GM18520 (cell line): ENCODE data around the gene ZNF764.
"Not testable (repeated sequence)": the region's sequence is repeated elsewhere in the genome, so short reads cannot be mapped to it uniquely, and the experiment has no call there.

ENCODE experiments used
- ATAC-seq: cut with Tn5 transposase; IDR thresholded peaks from one replicate; pipeline ENCODE4 v1.9.1; 2021; ENCODE audit not compliant: unreplicated experiment

The ZNF764 gene

DNA sequence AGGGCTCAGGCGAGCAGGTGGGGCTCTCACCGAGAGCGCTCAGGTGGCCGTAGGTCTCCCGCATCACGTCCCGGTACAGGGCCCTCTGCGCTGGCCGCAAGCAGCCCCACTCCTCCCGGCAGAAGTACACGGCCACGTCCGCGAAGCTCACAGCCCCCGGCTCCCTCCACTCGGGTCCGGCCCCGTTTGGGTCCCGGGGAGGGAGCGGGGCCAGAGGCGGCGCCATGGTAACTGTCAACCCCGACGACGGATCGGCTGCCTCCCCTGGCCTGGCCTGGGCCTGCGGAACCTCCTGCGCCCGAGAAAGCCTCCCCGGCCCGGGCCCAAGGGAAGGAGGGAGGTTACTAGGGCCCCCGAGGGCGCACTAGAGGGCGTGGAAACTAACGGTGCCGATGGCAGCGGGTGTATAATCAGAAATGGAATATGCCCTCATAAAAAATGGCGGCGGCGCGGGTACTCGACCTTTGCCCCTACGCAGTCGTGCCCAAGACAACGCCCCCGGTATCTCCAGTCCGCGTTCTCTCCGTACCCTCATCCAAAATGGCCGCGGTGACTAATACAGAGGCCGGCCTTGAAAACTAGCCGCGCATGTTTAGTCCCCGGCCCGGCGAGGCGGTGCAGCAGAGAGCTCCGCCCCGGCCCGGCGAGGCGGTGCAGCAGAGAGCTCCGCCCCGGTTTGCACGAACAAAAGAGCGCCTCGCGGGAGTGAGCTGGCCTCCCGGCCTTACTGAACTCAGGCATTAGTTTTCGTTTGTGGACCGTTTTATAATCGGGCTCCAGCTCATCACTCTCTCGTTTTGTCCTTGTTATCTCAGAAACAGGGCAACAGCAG lies at the start of gene ZNF764:
Gene ZNF764, minus strand, starts transcription at position 418 of the 832 bp plus-strand sequence. Its CDS starts 192 bp downstream, at position 226.
- ATAC-seq: peak; percentile 81

- no peak for ATAC-seq
These were observed 47.8 kb upstream of the ZNF764 start for GRCh38 chr16:30606004-30606403.

GRCh38 chr16:30605158-30605557 lies 47.0 kb upstream of the ZNF764 start:
- ATAC-seq: no peak

DNA sequence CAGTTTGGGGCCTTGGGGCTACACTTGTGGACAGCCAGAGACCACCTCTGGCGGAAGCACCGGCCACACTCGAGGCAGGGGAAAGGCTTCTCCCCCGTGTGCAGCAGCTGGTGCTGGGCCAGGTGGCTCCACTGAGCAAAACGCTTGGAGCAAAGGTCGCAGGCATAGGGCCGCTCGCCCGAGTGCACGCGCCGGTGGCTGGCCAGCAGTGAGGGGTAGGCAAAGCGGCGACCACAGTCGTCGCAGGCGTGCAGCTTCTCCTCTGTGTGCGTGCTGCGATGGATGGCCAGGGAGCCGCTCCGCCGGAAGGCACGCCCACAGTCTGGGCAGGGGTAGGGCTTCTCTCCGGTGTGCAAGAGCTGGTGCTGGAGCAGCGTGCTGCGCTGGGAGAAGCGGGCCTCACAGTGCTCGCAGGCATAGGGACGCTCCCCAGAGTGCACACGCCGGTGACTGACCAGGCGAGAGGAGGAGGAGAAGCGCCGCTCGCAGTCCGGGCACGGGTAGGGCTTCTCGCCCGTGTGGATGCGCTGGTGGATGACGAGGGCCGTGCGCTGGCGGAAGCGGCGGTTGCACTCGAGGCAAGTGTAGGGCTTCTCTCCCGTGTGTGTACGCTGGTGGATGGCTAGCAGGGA lies 46.3 kb upstream of the ZNF764 start:
- no peak for ATAC-seq

DNA sequence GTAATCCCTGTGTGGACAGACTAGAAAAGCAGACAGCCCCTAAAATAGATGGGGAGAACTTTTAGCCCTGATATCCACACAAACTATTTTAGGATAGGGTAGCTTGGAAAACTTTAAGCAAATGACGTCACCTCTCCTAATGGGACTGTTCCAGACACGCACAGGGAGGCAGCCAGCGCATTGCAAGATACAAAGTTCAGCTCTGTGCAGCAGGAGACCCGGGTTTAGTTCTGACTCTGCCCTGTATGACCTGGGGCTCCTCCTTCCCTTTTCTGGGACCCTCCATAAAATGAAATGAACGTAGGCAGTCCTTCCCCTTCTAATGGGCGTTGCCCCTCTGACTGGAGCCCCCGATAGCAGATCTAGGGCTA lies 45.8 kb upstream of the ZNF764 start:
- ATAC-seq: no peak

DNA sequence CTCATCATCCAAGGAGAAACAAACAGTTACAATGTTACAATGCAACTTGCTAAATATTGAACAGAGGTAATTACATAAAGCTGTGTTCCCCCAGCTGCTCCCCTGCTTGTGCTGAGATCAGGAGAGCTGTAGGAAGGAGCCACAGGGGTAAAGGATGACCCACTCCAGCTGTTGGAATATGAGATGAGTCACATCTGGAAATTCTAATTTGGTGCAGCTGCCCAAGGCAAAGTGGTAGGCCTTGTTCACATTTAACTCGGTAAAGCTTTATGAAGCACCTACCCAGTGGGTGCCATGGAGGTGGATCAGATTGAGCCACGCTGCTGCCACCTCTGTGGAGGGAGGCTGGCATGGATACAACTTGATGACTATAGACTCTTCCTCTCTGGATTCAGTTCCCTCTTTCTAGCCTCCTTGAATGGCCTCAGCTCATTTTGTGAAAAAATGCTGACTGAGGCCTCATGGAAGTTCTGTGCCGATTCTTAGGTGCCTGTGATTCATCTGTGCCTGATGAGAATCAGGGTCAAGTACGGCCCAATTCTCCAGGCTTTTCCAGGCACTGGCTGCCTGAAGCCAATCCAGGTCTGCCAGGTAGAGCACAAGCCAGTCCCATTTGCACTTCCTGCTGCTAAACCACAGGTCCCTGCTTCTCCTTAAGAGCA lies 44.6 kb upstream of the ZNF764 start:
- ATAC-seq: no peak

- no peak for ATAC-seq
These were observed 43.8 kb upstream of the ZNF764 start for GRCh38 chr16:30601966-30602365.

GRCh38 chr16:30600929-30601328 lies 42.8 kb upstream of the ZNF764 start:
- ATAC-seq: no peak

DNA sequence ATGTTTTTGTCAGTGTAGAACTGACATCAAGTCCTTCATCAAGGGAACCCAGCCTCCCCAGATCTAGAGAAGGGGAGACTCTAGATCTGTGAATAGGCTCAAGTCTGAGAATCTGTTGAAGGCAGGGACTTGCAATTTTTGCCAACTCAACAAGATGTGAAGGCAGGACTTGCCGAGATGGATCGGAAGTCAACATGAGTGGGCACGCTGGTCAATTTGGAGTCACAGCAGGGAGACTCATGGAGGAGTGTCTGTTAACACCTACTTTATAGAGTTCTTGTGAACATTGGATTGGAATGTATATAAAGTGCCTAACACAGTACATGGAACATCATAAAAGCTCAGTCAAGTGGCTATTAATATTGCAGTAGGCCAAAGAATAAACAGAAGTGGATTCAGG lies 42.0 kb upstream of the ZNF764 start:
- no peak for ATAC-seq

- no peak for ATAC-seq
These were observed 34.7 kb upstream of the ZNF764 start for GRCh38 chr16:30592871-30593270.

GRCh38 chr16:30590869-30591268 lies 32.7 kb upstream of the ZNF764 start:
- ATAC-seq: not testable (repeated sequence)

DNA sequence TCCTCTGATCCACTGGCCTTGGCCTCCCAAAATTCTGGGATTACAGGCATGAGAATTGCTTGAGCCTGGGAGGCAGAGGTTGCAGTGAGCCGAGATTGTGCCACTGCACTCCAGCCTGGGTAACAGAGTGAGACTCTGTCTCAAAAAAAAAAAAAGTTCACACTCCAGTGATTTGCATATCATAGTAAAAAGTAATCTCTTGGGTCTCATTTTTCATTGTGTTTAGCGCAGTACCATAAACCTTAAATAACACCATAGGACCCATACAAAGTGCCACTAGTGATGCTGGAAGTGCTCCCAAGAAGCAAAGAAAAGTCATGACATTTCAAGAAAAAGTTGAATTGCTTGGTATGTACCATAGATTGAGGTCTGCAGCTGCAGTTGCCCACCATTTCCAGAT lies 31.4 kb upstream of the ZNF764 start:
- ATAC-seq: not testable (repeated sequence)

- ATAC-seq: no peak
These were observed 30.5 kb upstream of the ZNF764 start for GRCh38 chr16:30588651-30589050.

- ATAC-seq: peak; percentile 81
These were observed 27.4 kb upstream of the ZNF764 start, which contains the start of gene ZNF785 for GRCh38 chr16:30585400-30586191. Gene ZNF785 (minus strand): TSS chr16:30585697. CDS start chr16:30585611, 86 bp downstream.

GRCh38 chr16:30585022-30585399 lies 26.8 kb upstream of the ZNF764 start:
- ATAC-seq: peak; percentile 8

DNA sequence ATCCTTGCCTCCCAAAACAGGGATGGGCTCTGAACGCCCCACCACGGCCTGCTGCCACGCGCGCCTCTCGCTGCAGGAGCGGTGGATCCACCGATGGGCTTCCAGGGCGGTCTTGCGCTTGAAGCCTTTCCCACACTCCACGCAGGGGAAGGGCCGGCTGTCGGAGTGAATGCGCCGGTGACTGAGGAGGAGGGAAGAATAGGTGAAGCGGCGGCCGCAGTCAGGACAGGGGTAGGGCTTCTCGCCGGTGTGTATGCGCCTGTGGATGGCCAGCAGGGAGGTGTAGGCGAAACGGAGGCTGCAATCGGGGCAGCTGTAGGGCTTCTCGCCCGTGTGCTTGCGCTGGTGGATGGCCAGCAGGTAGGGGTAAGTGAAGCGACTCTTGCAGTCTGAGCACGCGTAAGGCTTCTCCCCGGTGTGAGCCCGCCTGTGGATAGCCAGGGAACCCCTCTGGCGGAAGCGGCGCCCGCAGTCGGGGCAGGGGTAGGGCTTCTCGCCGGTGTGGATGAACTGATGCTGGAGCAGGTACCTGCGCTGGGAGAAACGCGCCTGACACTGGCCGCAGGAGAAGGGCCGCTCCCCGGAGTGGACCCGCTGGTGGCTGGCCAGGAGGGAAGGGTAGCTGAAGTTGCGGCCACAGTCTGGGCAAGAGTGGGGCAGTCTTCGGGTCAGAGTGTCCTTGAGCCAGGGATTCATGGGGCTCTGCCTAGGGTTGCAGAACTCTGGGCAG lies 24.6 kb upstream of the ZNF764 start:
- ATAC-seq: no peak

DNA sequence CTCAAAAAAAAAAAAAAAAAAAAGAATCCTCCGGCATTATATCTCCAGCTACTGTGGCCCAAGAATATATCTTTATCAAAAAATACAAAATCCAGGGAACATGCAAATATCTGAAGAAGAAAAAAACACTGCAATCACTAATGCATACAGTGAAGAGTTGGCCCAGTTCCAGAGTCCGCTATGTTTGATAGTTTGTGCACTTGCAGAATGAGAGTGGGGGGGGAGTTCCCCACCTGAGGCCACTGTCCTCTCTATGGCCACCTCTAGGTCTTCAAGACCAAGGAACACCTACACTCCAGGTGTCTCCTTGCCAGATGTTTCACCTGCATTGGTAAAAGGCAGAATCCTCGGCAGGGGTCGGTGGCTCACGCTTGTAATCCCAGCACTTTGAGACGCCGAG lies 23.3 kb upstream of the ZNF764 start:
- ATAC-seq: no peak

DNA sequence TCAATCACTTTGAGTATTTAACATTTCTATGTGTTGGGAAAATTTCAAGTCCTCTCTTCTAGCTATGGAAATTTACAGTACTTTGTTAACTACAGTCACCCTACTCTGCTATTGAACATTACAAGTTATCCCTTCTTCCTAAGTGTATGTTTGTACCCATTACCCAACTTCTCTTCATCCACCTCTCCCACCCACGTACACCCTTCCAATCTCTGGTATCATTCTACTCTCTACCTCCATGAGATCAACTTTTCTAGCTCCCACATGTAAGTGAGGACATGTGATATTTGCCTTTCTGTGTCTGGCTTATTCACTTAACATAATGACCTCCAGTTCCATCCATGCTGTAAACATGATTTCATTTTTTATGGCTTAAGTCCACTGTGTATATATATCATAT lies 16.5 kb upstream of the ZNF764 start:
- no peak for ATAC-seq

DNA sequence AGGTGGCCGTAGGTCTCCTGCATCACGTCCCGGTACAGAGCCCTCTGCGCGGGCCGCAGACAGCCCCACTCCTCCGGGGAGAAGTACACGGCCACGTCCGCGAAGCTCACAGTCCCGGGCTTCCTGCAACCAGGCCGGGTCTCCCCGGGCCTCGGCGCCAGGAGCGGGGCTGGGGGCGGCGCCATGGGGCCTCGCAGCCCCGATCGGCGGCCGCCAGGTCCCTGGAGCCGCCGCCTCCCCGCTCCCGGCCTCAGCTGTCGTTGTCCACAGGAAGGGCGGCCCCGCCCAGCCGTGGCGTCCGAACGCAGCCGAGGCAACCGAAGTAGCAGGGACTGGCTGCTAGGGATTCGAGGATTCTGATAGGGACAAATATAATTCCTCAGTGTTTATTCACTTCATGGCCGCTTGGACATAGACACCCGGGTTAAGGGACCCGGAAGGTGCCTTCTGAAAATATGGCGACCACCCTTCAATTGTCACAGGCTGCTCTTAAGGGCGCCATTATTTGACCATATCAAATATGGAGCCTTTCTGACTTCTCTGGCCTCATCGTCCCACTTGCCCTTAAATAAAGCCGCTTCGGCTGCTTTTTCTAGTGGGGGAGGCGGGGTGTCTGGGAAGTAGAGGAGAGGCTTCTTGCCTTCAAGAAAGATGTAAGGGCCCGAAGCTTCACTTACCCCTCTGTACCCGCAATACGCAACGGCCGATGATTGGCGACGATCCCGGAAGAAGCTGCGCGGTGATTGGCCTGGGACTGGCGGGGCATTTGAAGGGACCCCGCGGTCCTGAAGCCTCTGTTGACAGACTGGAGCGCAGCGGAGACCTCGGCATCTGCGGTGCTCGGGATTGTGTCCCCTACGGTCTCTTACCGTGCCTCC lies 13.5 kb upstream of the ZNF764 start, which contains the start of gene ZNF688:
Gene ZNF688, minus strand, starts transcription at position 270 of the 878 bp plus-strand sequence. Its CDS starts 85 bp downstream, at position 185.
- peak; percentile 53 for ATAC-seq
